Muscle of arm (tissue), 12 donors: ENCODE measurements around the gene GYPA. TPM values are rescaled to one million over a fixed set of nuclear protein-coding genes. Genes with fewer than 3 reads are reported as not detected.
"Not testable (repeated sequence)": the region's sequence is repeated elsewhere in the genome, so short reads cannot be mapped to it uniquely, and the experiment has no call there.

Source experiments
- DNase-seq: peaks from one replicate; pipeline ENCODE4 v3.0.0-alpha.2; 2013
- polyA plus RNA-seq, 12 donors: library from polyadenylated mRNA; unstranded; fragments of 120-200 nt; gene quantifications; one replicate each; pipeline ENCODE4 v1.2.1, GENCODE V29; 2013; ENCODE audit not compliant: insufficient read length in 12 of 12

Gene GYPA
- polyA plus RNA-seq, 12 donors: 1.8 to 67.2 (median 5.3) TPM; not detected in 1

DNA sequence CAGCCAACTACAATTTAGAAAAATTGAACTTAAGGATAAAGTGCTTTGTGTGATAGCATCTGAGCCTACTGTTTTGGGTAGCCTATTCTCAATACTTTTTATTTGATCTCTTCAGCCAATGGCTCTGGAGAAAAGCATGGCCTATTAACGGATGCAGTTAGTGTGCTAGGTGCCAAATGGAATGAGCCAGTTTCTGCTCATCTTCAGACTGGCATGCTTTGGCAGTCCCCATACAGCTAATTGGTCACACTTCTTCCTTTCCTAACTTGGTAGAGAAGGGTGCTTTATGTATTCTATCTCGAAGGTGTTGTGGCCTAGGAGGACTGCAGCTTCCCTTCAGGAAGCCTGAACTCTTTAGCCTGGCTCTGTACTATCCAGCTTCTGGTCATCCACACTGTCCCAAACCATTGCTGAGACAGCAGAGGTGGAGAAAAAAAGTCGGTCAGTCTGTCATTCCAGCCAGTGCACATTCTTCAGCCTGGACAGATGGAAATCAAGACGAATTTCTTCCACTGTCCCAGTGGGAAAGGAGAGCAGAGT, 11.1 kb downstream of the GYPA start:
- not testable (repeated sequence) for DNase-seq

DNA sequence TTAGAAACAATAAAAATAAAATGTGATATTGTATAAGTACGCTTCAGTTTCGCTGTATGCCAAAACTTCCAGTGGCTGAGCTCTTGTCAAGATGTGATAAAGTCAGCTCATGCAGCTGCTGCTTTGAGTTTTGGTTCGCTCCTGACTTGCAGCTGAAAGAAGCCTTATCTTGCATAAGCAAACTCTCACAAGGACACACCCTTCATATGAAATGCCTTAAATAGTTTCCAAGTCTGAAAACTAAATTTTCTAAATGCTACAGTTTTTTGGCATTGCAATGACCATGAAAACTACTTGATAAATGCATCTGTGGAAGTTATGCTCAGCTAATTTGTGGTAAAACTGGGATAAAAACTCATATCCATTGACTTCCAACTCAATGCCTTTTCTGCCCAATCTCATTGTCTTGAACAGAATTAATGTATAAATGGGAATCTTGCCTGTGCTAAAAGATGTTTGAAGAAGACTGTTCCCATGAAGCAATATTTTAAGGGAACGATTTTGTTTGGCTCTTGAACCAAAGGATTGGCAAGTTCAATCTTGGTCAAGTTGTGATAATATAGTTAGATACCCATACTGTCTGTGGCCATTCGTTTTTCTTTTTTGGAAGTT, 11.7 kb downstream of the GYPA start:
- not testable (repeated sequence) for DNase-seq

DNA sequence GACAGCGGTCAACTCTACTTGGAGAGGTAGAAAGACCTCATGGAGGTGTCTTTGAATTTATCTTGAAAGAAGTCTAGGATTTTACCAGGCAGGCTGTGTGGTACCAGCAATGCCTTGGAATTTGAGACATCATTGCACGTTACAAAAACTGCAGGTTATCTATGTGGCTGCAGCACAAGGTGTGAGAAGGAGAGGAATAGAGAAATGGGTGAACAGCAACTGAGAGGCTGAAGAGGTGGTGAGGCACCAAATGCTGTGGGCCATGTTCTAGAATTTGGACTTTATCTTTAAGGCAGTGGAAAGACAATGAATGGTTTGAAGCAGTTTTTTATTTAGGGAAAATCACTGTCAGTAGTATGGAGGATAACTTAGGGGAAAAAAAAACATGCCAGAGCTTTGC, 15.4 kb downstream of the GYPA start:
- not testable (repeated sequence) for DNase-seq

DNA sequence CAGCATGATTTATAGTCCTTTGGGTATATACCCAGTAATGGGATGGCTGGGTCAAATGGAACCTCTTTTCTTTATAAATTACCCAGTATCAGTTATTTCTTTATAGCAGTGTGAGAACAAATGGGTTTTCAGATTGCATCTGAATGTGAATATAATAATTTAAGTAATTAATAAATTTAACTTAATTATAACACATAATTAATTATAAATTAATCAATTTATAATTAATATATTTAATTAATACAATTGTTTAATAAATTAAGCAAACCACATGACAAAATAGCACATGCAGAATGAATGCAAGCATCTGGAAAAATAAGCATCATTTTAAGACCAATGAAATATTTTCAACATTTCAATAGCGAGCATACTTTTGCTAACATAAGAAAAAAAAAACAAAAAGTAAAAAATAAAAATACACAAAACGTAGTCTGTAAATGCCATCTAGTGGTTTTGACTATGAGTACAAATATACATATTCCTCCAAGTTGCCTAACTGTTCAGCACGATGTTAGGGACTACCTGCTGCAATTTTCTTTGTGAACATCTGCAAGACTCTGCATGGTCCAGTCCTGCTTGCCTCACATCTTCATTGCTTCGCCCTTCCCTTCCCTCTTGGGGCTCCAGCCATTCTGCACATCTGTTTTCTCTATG, 16.4 kb downstream of the GYPA start:
- DNase-seq: not testable (repeated sequence)

DNA sequence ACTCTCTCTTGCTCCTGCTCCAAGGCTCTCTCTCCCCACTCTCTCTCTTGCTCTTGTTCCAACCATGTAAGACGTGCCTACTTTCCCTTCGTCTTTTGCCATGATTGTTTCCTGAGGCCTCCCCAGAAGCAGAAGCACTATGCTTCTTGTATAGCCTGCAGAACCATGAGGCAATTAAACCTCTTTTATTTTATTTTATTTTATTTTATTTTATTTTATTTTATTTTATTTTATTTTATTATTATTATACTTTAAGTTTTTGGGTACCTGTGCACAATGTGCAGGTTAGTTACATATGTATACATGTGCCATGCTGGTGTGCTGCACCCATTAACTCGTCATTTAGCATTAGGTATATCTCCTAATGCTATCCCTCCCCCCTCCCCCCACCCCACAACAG, 17.2 kb downstream of the GYPA start:
- DNase-seq: not testable (repeated sequence)

DNA sequence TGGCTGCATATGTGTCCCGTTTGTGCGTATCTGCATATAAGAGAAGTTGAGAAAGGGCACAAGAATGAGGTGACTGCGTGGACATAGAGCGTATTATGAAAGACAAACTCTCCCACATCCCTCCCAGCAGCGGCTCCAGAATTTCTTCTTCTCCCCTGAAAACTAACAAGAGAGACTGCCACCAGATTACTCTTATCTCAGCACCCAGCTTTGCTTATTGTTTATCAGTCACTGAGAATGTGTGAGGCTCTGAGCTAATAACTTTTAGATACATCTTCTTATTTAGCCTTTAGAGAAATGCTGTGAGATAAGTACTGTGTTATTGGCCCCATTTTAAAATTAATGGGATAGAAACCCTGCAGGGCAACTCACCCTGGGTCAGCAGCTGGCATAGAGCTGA, 20.8 kb downstream of the GYPA start:
- not testable (repeated sequence) for DNase-seq

DNA sequence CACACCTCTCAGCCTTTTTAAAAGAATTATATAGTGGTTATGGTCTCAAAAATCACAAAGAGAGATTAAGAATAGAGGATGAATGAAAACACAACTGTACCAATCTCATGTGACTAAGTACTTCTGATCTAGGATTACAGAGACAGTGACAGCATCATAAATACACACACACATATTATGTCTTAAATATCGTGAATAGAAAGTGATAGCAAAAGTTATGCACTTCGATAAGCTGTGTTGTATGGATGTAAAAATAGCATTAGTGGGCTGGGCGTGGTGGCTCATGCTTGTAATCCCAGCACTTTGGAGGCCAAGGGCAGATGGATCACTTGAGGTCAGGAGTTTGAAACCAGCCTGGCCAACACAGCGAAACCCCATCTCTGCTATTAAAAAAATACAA, 25.0 kb downstream of the GYPA start:
- DNase-seq: no peak

DNA sequence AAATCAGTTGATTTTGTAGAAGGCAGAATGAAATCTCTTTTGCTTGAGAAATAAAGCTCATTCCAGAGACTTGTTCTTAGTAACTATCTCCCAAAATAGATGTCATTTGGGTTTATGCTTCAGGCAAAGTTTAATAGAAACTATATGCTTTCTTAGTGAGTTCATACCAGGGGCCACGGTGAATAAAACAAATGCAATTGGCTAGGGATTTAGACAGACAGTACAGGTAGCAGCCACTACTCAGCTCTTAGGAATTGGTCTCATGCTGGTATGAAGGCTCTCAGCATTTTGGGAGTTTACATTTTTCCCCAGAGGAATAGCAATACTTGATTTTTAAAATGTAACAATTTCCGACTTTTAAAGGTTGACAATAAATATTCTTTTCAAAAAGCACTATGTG, 27.0 kb downstream of the GYPA start:
- no peak for DNase-seq

DNA sequence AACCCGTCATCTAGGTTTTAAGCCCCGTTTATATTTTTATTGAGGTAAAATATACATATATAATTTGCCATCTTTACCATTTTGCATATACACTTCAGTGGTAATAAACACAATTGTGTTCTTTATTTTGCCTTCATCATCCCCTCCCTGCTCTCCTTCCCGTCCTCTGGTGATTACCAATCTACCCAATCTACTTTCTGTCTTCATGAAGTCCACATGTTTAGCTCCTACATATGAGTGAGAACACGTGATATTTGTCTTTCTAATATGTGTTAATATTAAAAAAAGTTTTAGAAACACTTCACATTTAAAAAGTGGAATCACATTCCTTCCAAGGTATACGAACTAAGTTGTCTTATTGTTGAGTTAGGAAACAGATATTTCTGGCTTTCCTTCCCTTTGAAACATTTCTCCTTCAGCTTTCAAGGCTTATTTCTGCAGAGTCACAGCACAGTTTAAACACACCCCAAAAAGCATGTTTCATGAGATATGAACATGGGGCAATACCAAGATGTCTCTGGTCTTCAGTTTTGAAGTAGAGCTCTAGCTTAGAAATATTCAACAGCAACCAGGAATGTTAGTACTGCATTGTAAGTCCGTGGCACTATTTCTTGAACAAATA, 35.9 kb downstream of the GYPA start:
- no peak for DNase-seq

DNA sequence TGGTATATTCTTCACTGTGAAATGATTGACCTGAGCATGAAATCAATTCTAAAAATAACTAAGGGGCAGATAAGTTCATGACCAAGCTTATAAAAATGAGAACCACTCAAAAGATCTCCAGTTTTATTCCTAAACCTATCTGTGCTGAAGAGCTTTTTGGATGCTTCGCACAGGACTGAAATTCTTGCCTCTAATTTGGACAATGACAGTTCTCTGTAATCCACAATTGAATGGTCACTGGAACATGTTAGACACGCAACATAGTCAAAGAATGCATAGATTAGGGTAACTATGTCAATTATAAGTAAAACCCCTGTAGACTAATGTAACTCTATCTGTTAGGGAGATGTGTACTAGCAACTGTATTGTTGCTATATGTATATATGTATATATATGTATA, 42.7 kb downstream of the GYPA start:
- DNase-seq: not testable (repeated sequence)

DNA sequence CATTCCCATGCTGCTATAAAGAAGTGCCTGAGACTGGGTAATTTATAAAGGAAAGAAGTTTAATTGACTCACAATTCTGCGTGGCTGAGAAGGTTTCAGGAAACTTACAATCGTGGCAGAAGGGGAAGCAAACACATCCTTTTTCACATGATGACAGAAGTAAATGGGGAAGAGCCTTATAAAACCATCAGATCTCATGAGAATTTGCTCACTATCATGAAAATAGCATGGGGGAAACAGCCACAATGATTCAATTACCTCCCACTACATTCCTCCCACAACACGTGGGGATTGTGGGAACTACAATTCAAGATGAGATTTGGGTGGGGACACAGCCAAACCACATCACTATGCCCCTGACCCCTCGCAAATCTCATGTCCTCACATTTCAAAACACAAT, 46.5 kb downstream of the GYPA start:
- DNase-seq: not testable (repeated sequence)

DNA sequence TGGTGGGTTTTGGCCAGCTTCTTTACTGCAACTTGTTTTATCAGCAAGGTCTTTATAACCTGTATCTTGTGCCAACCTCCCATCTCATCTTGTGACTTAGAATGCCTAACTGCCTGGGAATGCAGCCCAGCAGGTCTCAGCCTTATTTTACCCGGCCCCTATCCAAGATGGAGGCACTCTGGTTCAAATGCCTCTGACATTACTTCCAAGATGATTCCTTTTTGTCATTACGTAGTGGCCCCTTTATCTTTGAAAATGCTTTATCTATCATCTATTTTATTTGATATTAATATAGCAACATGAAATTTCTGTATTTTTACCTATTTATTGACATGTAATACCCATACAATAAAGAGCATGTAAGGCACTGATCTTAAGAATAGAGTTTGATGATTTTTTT, 49.3 kb downstream of the GYPA start:
- not testable (repeated sequence) for DNase-seq

DNA sequence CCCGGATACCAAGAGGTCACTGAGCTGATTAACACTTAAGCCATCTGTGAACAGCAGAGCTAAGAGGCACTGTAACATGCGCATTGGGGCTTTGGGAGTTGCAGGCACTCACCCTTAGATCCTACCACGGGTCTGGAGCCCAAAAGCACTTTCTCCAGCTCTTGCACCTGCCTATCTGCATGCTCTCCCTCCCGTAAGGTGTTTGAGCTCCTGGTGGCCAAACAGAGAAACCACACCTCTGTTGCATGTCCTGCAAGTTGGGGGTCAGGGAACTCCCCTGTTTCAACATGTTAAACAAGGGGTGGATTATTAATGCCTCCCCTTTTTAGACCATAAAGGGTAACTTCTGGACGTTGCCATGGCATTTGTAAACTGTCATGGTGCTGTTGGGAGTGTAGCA, 49.8 kb downstream of the GYPA start:
- no peak for DNase-seq

DNA sequence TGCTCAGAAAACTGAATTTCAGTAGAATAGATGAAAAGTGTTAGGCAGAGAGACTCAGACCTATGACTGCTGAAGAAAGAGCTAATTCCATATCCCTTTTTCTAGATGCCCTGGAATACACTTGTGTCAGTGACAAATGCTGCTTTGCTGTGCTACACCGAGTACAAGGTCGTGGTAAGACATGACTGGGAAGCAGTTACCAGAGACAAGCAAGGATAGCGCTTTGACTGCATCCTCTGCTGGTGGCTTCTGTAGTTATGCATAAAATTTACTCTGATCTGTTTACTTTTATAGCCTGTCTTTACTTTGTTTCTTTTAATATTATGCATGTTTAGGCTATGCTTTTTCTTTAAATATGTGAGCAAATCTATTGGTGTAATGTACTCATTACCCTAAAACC, 58.5 kb downstream of the GYPA start:
- DNase-seq: not testable (repeated sequence)

DNA sequence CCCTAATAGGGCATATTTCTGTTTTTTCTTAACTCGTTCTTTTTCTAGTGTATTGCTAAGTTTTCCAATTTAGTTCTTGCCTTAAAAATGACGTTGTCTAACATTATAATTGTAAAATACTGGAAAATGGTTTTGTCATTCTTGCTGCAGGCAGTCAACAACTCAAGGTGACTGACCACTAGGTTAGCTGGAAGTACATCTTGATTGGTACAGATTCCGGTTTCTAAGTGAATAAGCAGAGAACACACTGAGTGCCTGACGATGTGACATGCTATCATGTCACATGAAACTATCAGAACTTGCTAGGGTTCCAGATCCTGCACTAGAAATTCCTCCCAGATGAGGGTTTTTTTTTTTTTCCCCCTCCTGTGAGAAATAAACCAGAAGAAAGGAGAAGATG, 60.4 kb downstream of the GYPA start:
- not testable (repeated sequence) for DNase-seq

DNA sequence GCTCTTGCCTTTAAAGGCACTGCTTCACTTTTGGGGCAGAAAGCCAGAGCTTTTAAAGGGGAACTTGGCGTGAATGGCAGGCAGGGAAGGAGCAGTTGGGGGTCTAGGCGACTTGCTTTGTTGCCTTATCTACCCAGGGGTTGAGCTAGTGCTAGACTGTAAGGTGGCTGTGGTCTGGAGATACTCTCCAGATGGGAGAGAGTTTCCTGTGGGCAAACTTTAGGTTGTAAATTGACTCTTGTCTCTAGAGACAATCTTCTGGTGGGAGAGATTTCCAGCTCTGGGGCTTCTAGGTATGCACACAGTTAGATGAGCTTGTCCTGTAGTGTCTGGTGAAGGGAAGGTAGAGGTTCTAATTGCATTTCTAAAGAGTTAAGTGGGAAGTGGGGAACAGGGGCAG, 61.8 kb downstream of the GYPA start:
- not testable (repeated sequence) for DNase-seq

DNA sequence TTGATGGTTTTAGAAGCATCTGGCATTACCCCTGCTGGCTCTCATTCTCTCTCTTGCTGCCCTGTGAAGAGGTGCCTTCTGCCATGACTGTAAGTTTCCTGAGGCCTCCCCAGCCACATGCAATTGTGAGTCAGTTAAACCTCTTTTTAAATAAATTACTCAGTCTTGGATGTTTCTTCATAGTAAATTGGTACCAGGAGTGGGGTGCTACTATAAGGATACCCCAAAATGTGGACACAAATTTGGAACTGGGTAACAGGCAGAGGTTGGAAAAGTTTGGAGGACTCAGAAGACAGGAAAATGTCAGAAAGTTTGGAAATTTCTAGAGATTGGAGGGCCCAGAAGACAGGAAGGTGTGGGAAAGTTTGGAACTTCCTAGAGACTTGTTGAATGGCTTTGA, 79.0 kb downstream of the GYPA start:
- DNase-seq: not testable (repeated sequence)

DNA sequence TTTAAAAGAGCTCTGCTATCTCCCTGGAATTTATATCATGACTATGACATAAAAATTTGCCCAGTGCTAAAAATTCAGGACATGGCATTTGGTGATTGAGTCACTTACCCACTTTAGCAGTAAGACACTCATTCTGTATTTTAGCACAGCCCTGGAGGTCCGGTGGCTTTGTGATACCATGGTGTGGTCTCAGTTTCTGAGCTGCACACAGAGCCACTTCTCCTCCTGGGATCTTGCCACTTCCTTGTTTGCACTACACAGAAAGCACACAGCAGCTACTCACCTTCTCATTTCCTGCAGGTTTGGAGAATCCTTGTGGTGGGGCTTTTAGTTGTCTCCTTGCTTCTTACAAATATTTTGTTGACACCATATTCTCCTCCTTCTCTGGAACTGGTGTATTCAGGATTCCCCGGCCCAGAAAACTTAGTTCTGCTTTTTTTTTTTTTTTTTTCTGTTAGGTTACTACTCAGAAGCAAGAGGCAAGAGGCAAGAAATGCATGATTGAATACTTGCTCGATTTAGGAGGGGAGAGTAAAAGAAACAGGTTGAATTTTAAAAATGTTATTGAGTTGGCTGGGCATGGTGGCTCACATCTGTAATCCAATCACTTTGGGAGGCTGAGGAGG, 80.2 kb downstream of the GYPA start:
- not testable (repeated sequence) for DNase-seq
